Right kidney (tissue), 9 donors: Measurements from ENCODE around the gene FPGT.
"Not testable (repeated sequence)": the region's sequence is repeated elsewhere in the genome, so short reads cannot be mapped to it uniquely, and the experiment has no call there.

Experiments
- DNase-seq: peaks from one replicate; pipeline ENCODE4 v3.0.0-alpha.2; 2016
- long read RNA-seq, 8 donors: transcript quantifications; one replicate each; lab custom pipeline, GENCODE V29; 2026

FPGT gene
- long read RNA-seq, donor 1, transcript FPGT-202 (4 exons, 3,254 nt), result major isoform, 7 of 29 reads
- long read RNA-seq, donor 1, partial matches to known transcripts, result 22 of 29 reads
- long read RNA-seq, donor 1, other reads (novel, unspliced or antisense), result 0 of 29 reads
- long read RNA-seq, donor 2, transcript FPGT-202 (4 exons, 3,254 nt), result major isoform, 7 of 7 reads
- long read RNA-seq, donor 2, partial matches to known transcripts, result 0 of 7 reads
- long read RNA-seq, donor 2, other reads (novel, unspliced or antisense), result 0 of 7 reads
- long read RNA-seq, donor 3, partial matches to known transcripts, result 0 of 4 reads
- long read RNA-seq, donor 3, other reads (novel, unspliced or antisense), result 0 of 4 reads
- long read RNA-seq, donor 4, transcript FPGT-202 (4 exons, 3,254 nt), result major isoform, 7 of 7 reads
- long read RNA-seq, donor 4, partial matches to known transcripts, result 0 of 7 reads
- long read RNA-seq, donor 4, other reads (novel, unspliced or antisense), result 0 of 7 reads
- long read RNA-seq, donor 5, transcript FPGT-202 (4 exons, 3,254 nt), result major isoform, 8 of 8 reads
- long read RNA-seq, donor 5, partial matches to known transcripts, result 0 of 8 reads
- long read RNA-seq, donor 5, other reads (novel, unspliced or antisense), result 0 of 8 reads
- long read RNA-seq, donor 6, transcript FPGT-202 (4 exons, 3,254 nt), result major isoform, 7 of 7 reads
- long read RNA-seq, donor 6, partial matches to known transcripts, result 0 of 7 reads
- long read RNA-seq, donor 6, other reads (novel, unspliced or antisense), result 0 of 7 reads
- long read RNA-seq, donor 7, transcript FPGT-202 (4 exons, 3,254 nt), result major isoform, 10 of 10 reads
- long read RNA-seq, donor 7, partial matches to known transcripts, result 0 of 10 reads
- long read RNA-seq, donor 7, other reads (novel, unspliced or antisense), result 0 of 10 reads
- long read RNA-seq, donor 8, transcript FPGT-202 (4 exons, 3,254 nt), result major isoform, 9 of 10 reads
- long read RNA-seq, donor 8, partial matches to known transcripts, result 0 of 10 reads
- long read RNA-seq, donor 8, other reads (novel, unspliced or antisense), result 0 of 10 reads

GRCh38 chr1:74197657-74198552, at the start of gene FPGT, which contains the start of gene LRRIQ3:
FPGT (plus strand) TSS chr1:74198242; CDS start chr1:74198279, 37 bp downstream.
LRRIQ3 (minus strand) TSS chr1:74198176; CDS start chr1:74183684, 14,492 bp downstream.
- peak; percentile 91 for DNase-seq

- DNase-seq, result no peak
Observed at GRCh38 chr1:74160046-74160445, 38.0 kb upstream of the FPGT start.

- DNase-seq, result no peak
Observed at GRCh38 chr1:74161497-74161896, 36.5 kb upstream of the FPGT start.

- DNase-seq, result no peak
Observed at GRCh38 chr1:74162333-74162732, 35.7 kb upstream of the FPGT start.

- DNase-seq, result not testable (repeated sequence)
Observed at GRCh38 chr1:74174423-74174822, 23.6 kb upstream of the FPGT start.

GRCh38 chr1:74180490-74180889, 17.6 kb upstream of the FPGT start:
- no peak for DNase-seq

GRCh38 chr1:74193908-74194307, 4.1 kb upstream of the FPGT start:
- no peak for DNase-seq

- DNase-seq, result no peak
Observed at GRCh38 chr1:74195339-74195738, 2.7 kb upstream of the FPGT start.

GRCh38 chr1:74197255-74197654, 787 bp upstream of the FPGT start:
- DNase-seq, result no peak

- no peak for DNase-seq
Observed at GRCh38 chr1:74199504-74199903, 1.5 kb downstream of the FPGT start.

GRCh38 chr1:74205266-74205665, 7.2 kb downstream of the FPGT start:
- no peak for DNase-seq

- no peak for DNase-seq
Observed at GRCh38 chr1:74215229-74215628, 17.2 kb downstream of the FPGT start.

GRCh38 chr1:74222701-74223100, 24.7 kb downstream of the FPGT start:
- no peak for DNase-seq

GRCh38 chr1:74223453-74223852, 25.4 kb downstream of the FPGT start:
- DNase-seq, result no peak

GRCh38 chr1:74235153-74235552, 37.1 kb downstream of the FPGT start, which contains the start of gene TNNI3K:
TNNI3K (plus strand) TSS chr1:74235387; CDS start chr1:74235452, 65 bp downstream.
- no peak for DNase-seq

- no peak for DNase-seq
Observed at GRCh38 chr1:74236440-74236839, 38.4 kb downstream of the FPGT start.

GRCh38 chr1:74237035-74237434, 39.0 kb downstream of the FPGT start:
- DNase-seq, result no peak

GRCh38 chr1:74237787-74238186, 39.7 kb downstream of the FPGT start:
- no peak for DNase-seq

- DNase-seq, result no peak
Observed at GRCh38 chr1:74245168-74245772, 47.2 kb downstream of the FPGT start.

- DNase-seq, result no peak
Observed at GRCh38 chr1:74246315-74246714, 48.3 kb downstream of the FPGT start.

- DNase-seq, result no peak
Observed at GRCh38 chr1:74247881-74248528, 50.0 kb downstream of the FPGT start.
